Activated CD8-positive, alpha-beta memory T cell treated with anti-CD3 and anti-CD28 coated beads for 1 hour (primary cell): ENCODE results near the gene FBXL14.

Experiments used
- DNase-seq, 2 donors: peaks; one replicate each; pipeline ENCODE4 v3.0.0-alpha.2; 2020; ENCODE audit warnings: low read depth in 1 of 2; ENCODE audit errors: extremely low read depth in 1 of 2

The FBXL14 gene

DNA sequence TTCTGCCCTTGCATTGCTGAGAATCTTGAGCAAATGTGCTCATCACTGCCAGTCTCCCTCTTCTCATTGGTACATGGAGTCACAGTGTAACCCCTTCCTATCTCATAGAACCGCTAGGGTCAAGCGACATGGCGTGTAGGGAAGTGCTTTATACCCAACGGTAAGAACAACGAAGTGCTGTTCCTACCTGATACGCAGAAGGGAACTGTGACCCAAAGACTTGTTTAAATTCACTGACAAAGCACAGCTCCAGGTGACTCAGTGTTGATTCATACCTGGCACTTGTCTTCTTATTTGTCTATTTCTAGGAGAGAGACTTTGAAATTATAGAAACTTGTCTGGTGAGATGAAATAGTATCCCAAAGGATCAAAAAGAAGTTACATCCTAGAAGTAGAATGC, 53.7 kb downstream of the FBXL14 start:
- no peak for DNase-seq

DNA sequence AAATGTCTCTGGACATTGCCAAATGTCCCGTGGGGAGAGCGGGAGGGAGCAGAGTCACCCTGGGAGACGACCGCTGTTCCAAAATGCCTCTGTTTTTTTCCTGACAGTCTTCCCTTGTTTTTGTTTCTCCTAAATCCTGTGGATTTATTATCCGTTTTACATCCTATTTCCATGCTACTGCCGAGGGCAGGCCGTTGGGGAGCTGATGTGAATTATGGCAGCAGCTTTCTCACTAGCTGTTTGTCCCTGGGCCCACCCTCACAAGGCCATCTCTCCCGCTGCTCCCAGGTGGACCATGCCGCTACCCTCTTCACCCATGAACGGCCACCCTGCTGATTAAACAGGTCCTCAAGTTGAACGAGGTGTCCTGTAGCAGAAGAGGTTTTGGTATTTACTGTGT, 55.2 kb downstream of the FBXL14 start:
- DNase-seq: no peak

DNA sequence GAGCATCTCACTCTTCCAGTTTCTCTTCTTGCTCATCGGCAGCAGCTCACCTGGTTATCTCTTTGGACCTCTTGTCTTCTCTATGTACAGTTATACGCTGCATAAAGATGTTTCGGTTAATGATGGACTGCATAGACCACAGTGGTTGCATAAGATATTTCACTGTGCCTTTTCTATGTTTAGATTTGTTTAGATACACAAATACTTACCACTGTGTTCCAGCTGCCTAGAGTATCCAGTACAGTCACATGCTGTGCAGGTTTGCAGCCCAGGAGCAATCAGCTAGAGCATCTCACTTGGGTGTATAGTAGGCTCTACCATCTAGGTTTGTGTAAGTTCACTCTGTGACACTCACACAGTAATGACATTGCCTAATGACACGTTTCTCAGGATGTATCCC, 57.6 kb downstream of the FBXL14 start:
- no peak for DNase-seq

DNA sequence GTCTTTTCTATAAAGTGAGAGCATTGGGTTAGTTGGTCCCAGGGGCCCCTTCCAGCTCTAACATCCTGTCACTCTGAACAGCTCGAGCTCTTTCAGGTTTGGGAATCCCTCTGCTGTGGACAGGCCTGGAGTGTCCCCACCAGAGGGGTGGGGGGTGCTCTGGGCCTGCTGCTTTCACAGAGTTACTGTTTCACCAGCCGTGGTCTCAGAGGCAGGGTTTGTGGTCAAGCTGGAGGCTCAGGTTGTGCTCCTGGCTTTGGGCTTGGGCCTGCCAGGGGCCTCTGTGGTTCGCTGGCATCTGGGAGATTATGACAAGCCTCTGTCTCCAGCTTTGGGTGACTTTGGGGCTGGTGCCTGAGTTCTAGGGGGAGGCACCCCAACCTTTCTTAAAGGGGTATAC, 59.6 kb downstream of the FBXL14 start:
- no peak for DNase-seq

DNA sequence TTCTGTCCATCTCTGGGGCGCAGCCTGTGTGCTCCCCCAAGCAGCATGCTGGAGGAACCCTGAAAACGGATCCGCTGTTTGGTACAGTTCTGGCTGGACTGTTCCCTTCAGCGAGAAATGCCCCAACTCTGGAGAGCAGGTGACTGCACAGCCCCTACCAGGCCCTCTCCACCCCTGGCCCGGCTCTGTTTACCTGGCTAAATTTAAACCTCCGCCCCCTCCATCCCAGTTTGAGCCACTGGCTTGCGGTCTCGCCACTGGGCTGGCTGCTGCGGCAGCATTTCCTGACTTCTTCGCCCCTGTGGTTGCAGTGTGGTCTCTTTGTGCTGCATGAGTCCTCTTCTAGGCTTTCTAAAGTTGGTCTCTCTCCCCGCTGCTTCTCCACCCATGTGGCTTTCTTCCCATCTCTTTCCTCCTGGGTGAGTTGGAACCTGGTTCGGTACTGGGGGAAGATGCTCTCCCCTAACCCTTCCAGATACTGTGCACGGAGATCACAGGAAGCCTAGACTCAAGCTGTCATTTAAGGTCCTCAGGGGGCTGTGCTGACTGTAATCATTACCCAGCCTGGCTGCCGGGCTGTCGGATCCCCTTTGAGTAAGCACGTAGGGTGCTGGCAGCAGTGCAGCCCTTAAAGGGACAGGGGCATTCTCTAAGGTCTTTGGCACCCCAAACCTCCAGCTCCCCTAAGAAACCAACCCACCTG, 60.6 kb downstream of the FBXL14 start:
- DNase-seq: no peak

DNA sequence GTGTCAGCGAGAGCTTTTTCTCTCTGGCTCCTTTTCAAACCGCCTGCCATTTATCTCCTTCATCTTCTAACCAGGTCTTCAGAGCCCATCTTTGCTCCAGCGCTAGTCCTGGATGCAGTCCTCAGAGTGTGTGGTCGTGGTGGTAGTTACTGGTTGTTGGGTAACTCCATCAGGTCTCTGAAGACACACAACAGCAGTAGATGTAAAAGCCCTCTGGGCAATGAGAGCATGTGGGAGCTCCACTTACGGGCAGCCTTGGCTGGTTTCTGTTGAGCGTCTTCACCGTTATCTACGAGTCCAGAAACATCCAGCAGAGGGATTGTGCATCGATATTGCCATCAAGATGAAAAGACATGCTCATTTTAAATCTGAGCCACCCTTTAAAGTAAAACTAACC, 61.2 kb downstream of the FBXL14 start:
- DNase-seq: no peak

DNA sequence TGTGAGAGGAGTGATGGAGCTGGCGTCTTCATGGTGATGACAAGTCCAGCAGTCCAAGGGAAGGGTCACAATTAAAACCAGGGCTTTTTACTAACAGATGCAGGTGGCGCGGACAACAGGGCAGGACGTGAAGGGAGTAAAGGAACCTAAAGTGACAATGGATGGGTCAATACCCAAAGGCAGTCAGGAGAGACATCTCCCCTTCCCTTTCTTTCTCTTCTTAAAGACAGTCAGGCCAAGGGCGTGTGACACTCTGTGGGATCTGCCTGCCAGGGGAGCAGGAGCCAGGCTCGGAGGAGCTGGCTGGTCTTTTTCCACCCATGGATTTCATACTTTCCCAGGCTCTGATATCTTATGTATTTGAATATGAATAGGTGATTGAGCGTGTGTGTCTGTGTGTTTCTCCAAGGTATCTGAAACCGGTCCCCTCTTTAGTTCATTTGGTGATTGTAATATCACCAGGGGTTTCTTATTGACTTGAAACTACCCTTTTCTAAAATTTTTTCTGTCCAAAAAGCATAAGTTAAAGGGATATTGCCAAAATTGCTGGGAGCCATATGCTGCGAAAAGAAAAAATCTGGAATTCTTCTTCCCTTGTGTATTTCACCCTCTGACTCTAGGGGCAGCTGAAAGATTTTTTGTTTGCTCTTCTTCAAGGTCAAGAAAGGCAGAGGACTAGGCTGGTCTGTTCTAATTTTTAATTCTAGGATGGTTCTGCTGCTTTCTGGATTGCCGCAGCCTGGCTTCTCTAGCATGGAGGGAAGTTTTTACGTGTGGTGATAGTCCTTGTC, 61.8 kb downstream of the FBXL14 start:
- DNase-seq: no peak

DNA sequence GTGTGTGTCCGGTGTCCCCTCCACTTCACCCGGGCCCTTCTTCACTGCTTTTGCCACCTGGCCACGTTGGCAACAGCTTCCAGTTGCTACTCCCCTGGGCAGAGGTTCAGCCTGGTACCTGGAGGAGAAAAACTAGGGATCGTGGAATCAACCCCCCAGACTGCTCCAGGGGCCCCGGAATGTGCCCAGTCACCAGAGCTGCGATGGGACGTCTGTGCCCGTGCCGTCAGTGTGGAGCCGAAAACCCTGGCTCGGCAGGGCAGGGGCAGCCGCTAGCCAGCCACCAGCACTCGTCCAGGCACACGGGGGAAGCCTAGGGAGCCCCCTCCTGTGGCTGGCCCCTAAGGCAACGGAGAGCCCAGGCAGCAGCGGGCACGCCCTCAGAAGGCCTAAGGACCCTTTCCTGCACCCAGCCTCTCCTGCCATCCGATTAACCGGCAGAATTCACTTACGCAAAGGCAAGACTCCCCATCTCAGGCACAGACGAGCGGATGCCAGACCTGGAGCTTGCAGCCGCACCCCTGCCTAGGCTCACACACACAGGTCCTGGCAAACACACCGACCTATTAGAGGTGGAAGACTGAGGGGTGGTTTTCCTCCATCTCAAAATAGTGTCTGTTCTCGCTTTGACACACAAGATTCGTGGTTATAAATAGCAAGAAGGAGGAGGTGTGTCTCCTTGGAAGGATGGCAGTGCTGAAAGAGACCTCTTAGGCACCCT, 62.6 kb downstream of the FBXL14 start:
- DNase-seq: no peak

DNA sequence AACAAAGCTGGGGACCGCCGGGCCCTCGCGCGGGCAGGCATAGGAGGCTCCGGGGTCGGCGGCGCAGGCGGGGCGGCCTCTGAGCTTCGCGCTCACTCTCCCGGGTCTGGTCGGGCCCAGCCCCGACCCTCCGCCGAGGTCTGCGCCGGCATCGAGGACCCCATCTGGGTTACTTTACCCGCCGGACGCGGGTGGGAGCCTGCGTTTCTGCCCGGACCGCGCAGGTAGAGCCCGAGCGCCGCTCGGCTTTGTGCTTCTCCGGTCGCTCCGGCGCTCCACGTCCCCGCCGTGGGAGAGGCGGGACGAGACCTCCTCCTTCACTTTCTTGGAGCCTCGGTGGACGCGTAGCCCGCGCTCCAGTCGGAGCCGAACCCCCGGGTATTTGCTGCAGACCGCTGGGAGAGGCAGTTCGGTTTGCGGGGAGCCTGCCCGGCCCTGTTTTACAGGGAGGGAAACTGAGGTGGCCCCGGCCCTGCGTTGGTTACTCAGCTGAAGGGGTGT, 63.2 kb downstream of the FBXL14 start:
- no peak for DNase-seq

DNA sequence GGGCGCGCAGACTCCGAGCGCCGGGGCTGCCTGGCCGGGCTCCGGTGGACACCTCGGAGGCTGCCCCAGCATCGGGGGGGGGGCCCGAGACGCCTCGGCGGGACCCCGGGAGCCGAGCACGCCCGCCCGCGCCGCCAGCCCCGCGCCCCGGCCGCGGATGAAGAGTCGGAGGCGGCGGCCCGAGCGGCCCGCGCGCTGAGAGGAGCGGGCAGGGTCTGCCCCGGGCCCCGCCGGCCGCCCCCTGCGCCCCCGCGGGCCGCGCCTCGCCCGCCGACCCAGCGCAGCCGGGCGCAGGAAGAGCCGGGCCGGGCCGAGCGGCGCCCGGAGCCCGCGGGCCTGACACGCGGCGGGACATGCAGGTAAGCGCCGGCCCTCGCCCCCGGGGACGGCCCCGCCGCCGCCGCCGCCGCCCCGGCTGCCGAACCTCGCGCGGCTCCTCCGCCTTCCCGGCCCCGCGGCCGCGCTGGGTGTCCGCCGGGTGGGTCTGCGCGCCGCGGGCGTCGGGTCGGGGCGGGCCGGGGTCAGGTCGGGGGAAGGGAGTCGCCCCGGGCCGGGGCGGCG, 63.7 kb downstream of the FBXL14 start:
- DNase-seq: no peak

DNA sequence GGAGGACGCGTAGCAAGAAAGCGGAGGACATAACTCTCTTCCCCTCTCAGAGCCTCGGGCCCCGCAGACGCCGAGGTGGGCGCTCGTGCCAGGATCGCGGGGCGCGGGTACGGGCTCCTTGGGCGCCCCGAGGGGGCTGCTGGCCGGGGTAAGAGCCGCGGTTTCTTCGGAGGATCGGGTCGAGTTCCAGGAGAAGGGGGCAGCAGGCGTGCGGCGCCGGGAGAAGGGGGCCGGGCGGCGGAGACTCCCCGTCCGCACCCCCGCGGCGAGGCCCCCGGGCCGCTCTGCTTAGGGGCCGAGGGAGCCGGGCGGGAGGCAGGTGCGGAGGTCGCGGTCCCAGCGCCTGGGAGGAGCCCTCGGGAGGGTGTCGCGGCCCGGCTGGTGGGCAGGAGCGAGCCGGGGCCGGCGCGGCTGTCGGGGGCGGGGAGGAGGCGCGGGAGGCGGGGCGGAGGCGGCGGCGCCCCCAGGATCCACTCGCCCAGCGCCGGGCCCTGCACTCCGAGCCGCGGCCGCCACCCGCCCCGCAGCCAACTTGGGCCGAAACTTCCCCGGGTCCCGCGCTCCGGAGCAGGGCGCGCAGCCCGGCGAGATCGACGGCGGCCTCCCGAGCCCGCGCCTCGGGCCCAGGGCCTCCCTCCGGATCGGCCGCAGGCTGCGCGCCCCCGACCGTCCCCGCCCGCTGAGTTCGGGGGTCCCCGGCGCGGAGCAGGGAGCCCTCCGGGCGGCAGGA, 64.4 kb downstream of the FBXL14 start:
- DNase-seq: no peak

DNA sequence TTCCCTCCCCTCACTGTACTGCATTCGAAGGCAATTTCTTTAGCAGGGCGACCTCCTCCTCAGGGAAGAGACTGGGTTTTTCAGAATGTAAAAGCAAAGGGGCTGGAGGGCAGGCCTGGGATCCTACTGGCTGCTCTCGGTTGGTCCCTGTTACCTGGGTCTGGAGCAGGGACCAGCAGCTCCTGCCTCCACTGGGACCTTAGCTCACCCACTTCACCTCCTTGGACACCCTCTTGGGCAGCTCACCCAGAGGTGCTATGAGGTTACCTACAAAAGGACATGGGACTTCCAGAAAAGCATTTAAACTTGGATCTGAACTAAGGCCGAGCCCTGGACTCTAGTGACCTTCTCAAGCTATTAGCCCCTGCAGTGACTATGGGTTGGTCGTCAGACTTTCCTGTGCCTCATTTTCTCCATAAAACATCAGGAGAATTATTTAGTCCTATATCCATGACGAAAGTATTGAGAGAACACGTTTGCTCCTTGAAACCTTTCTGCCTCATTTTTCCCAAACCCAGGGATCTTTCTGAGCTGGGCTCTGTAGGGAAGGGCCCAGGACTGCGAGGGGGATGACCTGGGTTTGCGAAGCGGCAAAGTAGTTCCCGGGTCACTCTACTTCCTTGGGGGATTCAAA, 65.0 kb downstream of the FBXL14 start:
- no peak for DNase-seq

DNA sequence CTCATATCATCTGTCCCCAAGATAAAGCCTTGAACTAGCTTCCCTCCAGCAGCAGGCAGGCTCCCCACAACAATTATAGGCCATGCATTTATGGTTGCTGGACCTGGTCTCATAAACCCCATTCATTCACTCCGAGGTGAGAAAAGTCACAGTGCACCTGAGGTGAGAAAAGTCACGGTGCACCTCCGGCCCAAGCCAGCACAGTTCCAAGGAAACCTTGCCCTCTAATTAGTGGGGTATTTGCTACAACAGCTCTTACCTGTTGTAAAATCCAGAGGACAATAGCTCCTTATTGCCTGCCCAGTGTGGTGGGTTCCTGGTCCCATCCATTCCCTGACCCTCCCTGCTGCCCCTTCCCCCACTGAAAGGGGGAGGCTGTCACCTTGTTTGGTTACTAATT, 65.6 kb downstream of the FBXL14 start:
- no peak for DNase-seq

DNA sequence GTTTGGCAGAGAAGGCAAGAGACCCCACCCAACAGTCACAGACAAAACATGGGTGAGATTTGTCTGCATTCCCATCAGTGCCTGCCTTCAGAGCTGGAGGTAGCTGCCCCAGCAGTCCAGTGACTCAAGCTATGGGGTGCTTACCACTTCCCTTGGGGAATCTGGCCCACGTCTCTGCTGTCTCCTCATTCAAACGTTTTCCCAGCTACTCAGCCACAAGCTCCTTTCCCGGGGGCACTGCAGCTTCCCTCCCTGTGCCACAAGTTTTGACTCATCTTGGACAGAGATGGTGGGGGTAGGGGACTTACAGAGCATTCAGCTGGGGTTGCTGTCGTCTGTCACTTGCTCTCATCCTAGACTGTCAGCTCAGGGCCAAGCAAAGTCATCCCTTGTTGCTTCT, 66.6 kb downstream of the FBXL14 start:
- DNase-seq: no peak

DNA sequence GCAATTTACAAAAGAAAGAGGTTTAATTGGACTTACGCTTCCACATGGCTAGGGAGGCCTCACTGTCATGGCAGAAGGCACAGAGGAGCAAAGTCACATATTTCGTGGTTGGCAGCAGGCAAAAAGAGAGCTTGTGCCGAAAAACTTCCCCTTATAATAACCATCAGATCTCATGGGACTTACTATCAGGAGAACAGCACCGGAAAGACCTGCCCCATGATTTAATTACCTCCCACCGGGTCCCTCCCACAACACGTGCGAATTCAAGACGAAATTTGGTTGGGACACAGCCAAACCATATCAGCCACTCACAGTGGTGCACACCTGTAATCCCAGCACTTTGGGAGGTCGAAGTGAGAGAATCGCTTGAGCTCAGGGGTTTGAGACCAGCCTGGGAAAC, 68.5 kb downstream of the FBXL14 start:
- DNase-seq: no peak

DNA sequence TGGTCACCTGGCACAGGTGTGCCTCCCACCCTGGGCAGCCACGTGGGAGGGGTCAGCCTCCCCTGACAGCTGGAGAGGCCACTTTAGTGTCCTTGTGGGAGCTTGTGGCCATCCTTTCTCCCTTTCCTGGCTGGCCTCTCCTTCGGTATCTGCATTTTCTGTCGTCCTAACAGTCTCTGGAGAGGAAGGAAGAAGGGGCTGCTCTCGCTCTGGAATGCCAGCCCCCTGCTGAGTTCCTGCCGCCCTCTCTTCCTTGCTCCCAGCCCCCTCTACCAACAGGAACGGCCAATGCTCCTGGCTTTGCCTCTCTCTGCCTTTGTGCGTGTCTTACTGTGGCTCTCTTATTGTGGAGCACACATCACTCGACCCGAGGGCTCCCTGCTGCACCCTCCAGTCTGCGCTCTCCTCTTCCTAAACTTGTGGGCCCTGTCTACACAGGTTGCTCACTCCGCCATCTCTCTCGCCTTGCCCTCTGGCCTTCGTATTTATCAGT, 70.8 kb downstream of the FBXL14 start:
- no peak for DNase-seq

DNA sequence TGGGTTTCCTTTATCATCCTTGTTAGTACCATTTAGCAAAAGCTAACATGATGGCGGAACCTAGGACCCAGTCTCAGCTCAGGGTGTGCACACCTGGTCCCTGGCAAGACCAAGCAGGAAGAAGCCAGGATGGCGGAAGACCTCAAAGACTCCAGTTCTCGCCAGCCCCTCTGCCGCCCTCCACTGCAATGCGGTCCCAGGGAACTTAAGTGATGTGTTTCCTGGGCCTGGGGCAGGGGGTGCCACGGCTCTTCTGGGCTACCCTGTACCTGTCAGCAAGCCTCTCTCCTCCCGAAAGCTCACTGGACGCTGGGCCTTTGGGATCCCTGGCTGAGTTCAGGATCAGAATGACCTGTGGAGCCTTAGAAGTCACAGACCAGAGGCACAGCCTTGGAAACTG, 71.3 kb downstream of the FBXL14 start:
- DNase-seq: no peak

DNA sequence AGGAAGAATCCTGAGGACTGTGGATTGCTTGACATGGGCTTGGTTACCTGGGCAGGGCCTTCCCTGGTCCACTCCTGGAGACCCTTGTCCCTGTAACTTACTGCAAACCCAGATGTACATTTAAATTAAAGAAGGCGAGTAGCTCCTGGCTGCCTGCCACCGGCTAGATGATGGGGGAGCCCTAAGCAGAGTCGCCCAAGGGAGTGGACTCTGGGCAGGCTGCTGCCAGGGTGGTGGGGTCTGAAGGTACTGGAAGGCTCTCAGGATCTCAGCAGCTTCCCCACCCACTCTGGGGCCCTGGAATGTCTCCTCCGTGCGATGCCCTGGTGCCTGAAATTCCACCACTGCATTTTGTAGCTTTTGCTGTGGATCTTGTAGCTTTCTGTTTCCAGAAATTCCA, 74.7 kb downstream of the FBXL14 start:
- DNase-seq: no peak

DNA sequence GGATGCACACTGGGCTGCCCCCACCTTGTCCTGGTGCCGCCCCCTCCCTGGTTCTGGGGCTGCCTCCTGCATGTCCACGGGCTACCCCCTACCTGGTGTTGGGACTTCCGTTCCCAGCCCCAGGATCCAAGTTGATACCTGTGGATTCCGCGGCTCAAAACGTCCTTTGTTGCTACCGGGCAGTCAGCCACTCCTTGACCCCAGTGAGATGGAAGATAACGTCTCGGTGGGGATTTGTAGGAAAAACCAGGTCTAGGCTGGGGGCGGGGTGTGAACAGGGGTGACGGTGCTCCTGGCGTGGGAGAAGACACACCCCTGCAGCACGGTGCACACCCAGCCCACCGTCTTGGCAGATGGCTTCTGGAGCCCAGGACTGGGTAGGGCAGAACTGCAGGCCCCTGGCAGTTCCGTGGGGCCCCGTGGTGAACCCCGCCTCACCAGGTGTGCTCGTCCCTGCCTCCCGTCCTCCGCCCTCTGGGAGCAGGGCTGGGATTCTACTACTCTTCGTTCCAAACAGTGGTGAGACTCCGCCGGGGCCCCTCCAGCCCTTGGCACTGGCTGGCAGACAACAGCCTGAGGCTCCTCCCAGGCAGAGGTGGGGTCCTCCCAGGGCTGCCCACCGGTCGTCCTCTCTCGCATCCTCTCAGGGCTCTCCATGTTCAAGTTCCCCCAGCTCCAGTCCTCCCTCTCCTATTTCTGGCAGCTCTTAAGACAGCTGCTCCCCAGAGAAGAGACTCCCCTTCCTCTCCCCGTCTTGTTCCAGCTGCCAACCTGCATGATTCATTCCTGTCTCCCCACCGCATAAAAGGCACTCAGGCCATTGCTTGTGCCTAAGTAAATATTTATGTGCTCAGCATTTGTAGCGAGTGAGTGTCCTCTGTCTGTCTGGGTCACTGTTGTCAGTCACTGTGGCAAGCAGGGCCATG, 75.5 kb downstream of the FBXL14 start:
- DNase-seq: no peak
